22Rv1 (cell line): ENCODE measurements around the gene TPCN2.

ENCODE experiments used
- ZFX ChIP-seq: fragments of 450-650 bp; IDR thresholded peaks from 2 replicates; pipeline ENCODE4 v1.6.1; 2017; ENCODE audit warnings: antibody characterized with exemption, borderline replicate concordance
- TF ChIP-seq, protein P1 (sequence below): fragments of 450-650 bp; IDR thresholded peaks from 2 replicates; pipeline ENCODE4 v1.5.1; 2017; ENCODE audit warnings: mild to moderate bottlenecking

DNA sequence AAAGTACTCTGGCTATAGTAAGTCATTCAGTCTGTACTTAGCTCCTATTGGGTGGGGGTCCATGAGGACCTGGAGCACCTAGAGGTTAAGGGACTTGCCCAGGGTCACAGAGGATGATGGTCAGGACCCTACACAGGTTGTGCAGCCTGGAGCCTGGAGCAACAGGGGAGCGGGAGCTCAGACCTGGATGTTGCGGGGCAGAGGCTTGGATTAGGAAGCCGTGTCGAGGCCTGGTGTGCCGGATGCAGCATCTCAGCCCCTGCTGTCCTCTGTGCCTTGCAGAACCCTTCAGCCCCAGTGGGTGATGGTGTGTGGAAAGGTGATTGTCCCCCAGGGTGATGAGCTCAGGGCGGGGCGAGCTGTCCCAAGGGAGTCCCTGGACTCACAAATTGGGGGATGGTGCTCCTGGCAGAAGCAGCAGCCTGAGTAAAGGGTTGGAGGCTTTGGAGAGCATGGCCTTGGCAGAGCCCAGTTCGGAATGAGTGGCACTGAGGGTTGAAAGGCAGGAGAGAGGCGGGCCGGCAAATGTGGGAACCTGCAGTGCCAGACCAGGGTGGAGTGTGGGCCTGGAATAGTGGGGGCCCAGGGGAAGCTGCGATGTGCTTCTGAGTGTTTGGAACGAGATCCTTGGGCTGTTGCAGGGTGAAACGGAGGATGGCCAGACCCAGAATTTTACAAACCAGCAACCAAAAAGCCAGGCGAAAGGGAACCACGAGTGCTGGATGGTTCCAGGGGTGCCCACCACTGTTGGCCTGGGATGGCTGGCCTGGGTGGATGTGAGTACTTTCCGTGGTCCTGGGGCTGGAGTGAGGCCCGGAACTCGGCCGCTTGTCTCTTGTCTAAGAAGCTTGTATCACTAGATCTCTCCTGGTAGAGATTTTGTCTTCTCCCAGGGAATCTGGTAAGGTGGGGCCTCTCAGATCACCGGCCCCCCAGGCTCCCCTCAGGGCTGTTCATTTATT is 2.9 kb downstream of the TPCN2 start:
- TF ChIP-seq, protein P1, sequence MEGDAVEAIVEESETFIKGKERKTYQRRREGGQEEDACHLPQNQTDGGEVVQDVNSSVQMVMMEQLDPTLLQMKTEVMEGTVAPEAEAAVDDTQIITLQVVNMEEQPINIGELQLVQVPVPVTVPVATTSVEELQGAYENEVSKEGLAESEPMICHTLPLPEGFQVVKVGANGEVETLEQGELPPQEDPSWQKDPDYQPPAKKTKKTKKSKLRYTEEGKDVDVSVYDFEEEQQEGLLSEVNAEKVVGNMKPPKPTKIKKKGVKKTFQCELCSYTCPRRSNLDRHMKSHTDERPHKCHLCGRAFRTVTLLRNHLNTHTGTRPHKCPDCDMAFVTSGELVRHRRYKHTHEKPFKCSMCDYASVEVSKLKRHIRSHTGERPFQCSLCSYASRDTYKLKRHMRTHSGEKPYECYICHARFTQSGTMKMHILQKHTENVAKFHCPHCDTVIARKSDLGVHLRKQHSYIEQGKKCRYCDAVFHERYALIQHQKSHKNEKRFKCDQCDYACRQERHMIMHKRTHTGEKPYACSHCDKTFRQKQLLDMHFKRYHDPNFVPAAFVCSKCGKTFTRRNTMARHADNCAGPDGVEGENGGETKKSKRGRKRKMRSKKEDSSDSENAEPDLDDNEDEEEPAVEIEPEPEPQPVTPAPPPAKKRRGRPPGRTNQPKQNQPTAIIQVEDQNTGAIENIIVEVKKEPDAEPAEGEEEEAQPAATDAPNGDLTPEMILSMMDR, result no peak
- no peak for TF ChIP-seq ZFX
